Measurements from ENCODE around the gene SH3BP5.

Gene SH3BP5

GRCh38 chr3:15243822-15244482, 88.4 kb downstream of the SH3BP5 start:
- DNase-seq, result no peak

GRCh38 chr3:15241341-15241740, 91.0 kb downstream of the SH3BP5 start:
- no peak for DNase-seq

- DNase-seq, result no peak
Measured at GRCh38 chr3:15229262-15229661, 103.1 kb downstream of the SH3BP5 start.

GRCh38 chr3:15228147-15228546, 104.2 kb downstream of the SH3BP5 start:
- DNase-seq, result no peak

DNA sequence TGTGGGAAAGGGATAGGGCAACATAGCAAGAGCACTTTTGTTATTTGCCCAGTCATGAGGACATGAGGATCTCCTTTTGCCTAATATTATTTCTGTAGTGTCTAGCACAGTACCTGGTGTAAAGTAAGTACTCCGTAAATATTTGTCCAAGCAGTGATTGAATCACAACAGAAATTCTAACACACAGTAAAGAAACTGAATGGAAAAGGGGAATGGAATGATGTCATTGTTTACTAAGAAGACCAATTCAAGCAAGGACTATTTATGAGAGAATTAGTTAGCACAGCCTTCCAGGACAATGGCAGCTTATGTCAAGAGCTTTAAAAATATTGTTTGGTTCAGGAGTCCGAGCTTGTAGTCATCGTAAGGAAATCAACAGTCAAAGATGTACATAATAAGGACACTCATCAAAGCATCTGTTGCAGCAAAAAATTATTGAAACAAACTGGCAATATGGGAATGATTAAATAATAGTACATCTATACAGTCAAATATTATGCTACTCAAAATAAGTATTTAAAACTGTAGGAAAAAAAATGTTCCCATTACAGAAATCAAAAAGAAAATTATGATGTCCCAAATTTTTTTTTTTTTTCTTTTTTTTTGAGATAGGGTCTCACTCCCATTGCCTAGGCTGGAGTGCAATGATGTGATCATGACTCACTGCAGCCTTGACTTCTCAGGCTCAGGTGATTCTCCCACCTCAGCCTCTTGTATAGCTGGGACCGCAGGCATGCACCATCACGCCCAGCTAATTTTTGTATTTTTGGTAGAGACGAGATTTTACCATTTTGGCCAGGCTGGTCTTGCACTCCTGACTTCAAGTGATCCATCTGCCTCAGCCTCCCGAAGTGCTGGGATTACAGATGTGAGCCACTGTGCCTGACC, 108.5 kb downstream of the SH3BP5 start:
- no peak for DNase-seq

DNA sequence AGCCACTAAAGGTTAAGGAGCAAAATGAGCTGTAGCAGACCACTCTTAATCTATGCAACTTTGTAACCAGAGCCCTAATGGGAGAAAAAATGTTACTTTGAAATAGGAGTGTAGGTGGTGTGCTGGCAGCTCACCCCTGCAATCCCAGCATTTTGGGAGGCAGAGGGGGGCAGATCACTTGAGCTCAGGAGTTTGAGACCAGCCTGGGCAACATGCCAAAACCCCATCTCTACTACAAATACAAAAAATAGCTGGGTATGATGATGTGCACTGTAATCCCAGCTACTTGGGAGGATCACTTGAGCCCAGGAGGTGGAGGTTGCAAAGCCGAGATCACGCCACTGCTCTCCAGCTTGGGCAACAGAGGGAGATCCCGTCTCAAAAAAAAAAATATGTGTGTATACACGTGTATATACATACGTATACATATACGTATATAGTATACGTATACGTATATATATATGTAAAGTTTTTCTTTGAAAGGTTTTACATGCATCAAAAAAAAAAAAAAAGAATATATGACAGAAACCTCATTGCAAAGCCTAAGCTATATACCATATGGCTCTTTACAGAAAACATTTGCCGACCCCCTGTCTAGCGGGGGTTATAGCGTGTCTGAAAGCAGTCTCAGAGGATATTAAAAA, 110.7 kb downstream of the SH3BP5 start:
- DNase-seq, result no peak

DNA sequence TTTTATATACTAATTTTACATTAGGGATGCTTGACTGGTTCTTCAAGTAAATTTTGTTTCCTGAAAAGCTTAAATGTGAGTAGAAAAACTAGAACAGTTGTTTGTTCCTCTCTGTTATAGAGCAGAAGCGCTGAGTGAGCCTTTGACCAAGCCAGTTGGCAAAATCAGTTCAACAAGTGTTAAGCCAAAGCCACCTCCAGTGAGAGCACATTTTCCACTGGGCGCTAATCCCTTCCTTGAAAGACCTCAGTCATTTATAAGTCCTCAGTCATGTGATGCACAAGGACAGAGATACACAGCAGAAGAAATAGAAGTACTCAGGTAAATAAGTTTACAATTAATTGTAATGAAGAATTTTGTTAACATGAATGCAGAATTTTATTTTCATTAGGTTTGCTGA, 111.7 kb downstream of the SH3BP5 start:
- DNase-seq, result no peak

GRCh38 chr3:15220056-15220455, 112.3 kb downstream of the SH3BP5 start:
- no peak for DNase-seq

DNA sequence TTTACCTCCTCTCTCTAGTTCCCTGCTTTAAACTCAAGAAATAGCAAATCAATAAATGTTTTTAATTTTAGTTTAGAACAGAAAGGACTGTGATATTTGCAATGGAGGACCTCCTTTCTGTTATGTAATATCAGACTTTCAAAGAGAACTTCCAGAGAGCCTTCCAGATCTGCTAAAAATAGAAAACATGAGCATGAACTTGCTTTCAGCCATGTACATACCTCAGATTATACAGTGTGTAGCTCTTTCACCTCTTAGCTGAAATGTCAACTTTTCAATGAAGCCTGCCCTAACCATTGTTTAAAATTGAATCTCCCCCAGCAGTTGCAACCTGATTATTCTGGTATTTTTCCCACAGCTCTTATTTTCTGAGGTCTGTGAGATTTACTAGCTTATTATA, 113.7 kb downstream of the SH3BP5 start:
- DNase-seq, result no peak

GRCh38 chr3:15217841-15218267, 114.5 kb downstream of the SH3BP5 start:
- no peak for DNase-seq

DNA sequence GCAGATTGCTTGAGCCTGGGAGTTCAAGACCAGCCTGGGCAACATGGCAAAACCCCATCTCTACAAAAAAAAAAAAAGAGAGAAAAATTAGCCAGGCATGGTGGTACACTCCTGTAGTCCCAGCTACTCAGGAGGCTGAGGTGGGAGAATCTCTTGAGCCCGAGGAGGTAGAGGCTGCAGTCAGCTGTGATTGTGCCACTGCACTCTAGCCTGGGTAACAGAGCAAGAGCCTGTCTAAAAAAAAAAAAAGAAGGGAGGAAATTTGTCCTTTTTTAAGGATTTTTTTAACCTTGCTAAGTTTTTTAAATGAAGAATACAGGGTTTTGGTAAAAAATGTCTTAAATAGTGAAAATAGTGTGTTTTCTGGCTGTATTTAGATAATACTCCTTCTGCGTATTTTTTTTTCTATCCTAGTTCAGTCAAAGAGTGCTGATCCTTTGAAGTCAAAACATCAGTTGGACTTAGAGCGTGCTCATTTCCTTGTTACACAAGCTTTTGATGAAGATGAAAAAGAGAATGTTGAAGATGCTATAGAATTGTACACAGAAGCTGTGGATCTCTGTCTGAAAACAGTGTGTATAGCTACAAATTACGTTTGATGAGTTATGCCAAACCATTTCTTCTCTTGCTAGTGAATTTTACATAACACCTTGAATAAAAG, 115.2 kb downstream of the SH3BP5 start:
- DNase-seq, result no peak

DNA sequence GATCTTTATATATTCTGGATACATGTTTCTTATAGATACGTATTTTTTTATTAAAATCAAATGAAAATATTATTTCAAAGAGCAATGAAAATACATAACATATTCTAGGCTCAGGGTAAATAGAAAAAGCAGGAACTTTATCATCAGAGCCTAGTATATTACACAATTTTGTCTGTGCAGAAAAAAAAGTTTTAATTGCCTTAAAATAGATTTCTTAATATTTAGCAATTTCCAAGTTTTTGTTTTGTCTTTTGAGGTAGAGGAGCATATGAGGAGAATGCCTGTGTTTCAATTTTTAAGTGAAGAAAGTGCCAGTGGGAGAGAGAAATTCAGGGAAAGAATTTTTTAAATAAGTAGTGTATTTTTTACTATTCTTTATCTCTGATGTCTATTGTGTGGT, 115.9 kb downstream of the SH3BP5 start:
- no peak for DNase-seq

DNA sequence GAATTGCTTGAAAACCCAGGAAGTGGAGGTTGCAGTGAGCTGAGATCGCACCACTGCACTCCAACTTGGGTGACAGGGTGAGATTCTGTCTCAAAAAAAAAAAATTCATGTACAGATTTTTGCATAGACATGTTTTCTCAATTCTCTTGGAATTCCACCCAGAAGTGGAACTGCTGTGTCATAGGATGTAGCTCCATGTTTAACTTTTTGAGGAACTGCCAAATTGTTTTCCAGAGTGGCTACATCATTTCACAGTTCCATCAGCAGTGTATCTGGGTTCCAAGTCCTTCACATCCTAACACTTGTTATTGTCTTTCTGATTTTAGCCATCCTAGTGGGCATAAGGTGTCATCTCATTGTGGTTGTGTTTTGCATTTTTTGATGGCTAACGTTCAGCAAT, 116.4 kb downstream of the SH3BP5 start:
- DNase-seq, result no peak

- no peak for DNase-seq
Measured at GRCh38 chr3:15214758-15215157, 117.6 kb downstream of the SH3BP5 start.

GRCh38 chr3:15211937-15212336, 120.4 kb downstream of the SH3BP5 start:
- no peak for DNase-seq

- DNase-seq, result no peak
Measured at GRCh38 chr3:15207836-15208504, 124.4 kb downstream of the SH3BP5 start.

DNA sequence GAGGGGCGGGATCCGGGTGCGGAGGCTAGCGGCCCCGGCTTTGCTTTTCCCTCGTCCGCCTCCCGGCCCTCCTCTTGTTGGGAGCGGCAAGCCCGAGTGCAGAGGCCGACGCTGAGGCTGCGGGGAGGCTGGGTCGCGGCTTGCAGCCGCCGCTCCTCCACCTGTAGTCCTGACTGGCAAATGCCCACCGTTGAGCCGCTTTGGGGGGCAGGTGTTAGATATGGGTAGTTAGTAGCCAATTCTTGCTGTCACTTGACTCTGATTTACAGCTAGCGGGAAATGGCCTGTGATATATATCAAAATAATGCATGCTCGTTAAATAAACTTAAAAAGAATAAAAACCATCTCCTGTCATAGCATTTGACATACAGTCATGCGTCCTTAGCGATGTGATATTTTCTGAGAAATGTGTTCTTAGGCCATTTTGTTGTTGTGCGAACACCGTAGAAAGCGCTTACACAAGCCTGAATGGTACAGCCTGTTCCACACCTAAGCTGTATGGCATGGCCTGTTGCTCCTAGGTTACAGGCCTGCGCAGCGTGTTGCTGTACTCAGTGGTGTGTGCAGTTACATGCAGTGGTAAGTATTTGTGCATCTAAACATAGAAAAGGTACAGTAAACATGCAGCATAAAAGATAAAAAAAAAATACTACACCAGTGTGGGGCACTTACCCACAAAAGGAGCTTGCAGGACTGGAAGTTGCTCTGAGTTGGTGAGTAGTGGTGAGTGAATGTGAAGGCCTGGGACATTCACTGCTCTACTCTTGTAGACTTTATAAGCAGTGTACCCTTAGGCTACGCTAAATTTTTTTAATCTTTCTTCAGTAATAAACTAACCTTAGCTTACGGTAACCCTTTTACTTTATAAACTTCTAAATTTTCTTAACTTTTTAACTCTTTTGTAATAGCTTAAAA, 125.5 kb downstream of the SH3BP5 start:
- DNase-seq, result peak; percentile 41

DNA sequence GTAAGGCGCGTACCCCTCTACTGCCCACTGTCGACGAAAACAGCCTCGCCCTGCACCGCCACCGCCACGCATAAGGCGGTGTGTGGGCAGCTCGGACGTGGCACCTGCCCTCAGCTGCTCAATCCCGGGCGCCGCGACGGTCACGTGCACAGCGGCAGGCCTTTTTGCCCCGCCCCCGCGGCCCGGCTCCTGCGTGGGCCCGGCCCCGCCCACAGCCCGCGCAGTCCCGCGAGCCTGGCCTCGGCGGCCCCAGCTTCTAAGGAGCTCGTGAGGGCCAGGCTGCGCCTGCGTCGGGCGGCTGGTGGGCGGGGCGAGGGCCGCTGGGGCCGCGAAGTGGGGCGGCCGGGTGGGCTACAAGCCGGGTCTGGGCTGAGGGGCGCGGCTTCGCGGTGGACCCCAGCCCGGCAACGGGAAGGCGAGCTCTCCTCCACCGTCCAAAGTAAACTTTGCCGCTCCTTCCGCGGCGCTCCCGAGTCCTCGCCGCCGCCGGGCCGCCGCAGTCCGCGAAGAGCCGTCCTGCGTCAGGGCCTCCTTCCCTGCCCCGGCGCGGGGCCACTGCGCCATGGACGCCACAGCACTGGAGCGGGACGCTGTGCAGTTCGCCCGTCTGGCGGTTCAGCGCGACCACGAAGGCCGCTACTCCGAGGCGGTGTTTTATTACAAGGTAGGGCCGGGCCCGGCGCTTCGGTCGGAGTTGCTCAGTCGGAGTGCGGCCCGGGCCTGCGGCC, 126.3 kb downstream of the SH3BP5 start, which contains the start of gene CAPN7:
TSS of gene CAPN7 (plus strand) at position 313 of the 728 bp plus-strand sequence. CDS start at position 563, 250 bp downstream.
- peak; percentile 93 for DNase-seq

DNA sequence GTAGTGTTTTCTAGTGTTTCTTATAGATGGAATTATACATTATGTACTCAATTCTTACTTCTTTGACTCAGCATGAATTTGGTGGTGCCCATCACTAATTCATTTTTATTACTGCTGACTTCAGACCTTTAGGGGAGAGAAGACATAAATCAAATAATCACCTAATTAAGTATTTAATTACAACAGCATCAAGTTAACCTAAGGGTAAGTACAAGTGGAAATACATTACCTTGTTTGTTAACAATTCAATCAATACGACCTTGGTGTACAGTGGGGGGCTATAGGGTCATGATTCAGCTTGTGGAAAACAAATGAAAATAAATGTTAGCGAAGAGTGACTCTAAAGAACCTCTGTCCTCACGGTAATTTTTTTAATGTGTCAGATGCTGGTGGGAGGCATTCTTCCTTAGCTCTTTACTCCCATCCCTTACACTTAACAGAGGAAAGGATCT, 126.9 kb downstream of the SH3BP5 start:
- no peak for DNase-seq

Data from fibroblast of skin of back (primary cell).